LNCaP clone FGC (cell line): ENCODE data around the gene MORF4L2.

Source experiments
- DNase-seq: peaks from one replicate; pipeline ENCODE4 v3.0.0-alpha.2; 2011; ENCODE audit warnings: low read depth
- H3K4me3 ChIP-seq: 2 replicates; pipeline ENCODE4 v1.5.1; 2011; ENCODE audit warnings: mild to moderate bottlenecking, low read depth, low read length, control low read depth
- TF ChIP-seq, protein P1 (sequence below): IDR thresholded peaks from 2 replicates; pipeline ENCODE4 v1.5.1; 2012; ENCODE audit warnings: mild to moderate bottlenecking; ENCODE audit not compliant: control insufficient read depth, insufficient read depth; ENCODE audit errors: extremely low read depth

Gene MORF4L2

DNA sequence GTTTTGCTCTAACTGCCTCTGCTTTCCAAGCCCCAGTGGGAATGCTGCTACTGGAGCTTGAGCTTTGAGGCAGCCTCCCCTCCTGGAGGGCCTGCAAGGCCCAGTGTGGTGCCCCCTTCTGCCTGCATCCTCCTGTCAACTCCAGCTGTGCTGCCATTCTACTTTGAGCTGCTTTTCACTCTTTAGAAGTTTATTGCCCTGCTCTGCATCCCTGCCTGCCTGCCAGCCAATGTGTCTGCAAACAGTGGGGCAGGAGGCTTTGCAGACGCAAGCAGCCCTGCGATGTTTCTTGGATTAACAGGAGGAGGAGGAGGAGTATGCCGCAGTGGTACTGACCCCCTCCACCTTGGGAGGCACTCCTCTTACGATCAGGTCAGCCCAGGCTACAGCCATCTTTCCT is 40.6 kb upstream of the MORF4L2 start:
- TF ChIP-seq, protein P1, sequence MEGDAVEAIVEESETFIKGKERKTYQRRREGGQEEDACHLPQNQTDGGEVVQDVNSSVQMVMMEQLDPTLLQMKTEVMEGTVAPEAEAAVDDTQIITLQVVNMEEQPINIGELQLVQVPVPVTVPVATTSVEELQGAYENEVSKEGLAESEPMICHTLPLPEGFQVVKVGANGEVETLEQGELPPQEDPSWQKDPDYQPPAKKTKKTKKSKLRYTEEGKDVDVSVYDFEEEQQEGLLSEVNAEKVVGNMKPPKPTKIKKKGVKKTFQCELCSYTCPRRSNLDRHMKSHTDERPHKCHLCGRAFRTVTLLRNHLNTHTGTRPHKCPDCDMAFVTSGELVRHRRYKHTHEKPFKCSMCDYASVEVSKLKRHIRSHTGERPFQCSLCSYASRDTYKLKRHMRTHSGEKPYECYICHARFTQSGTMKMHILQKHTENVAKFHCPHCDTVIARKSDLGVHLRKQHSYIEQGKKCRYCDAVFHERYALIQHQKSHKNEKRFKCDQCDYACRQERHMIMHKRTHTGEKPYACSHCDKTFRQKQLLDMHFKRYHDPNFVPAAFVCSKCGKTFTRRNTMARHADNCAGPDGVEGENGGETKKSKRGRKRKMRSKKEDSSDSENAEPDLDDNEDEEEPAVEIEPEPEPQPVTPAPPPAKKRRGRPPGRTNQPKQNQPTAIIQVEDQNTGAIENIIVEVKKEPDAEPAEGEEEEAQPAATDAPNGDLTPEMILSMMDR = no peak
- DNase-seq = no peak
- no peak overlapping the region for H3K4me3 ChIP-seq

DNA sequence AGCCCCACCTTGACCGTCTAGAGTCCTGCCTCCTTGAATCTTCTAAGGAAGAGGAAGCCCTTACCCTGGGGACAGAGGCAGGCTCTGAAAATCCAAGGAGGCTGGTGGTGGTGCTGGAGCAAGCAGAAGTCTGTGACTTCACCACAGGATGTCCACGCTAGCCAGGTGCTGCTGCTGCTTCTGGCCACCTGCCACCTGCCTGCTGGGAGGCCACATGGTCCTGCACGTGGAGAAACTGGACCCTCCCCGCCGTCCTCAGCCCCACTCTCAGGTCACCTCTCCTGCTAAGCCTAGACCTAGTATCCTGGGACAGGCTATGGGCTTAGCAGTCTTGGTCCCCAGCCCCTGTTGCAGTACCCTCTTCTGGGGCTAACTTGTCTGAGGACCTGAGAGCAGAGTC is 40.0 kb upstream of the MORF4L2 start:
- TF ChIP-seq, protein P1 = no peak
- H3K4me3 ChIP-seq = no peak overlapping the region
- DNase-seq = no peak

- H3K4me3 ChIP-seq = no peak overlapping the region
- TF ChIP-seq, protein P1 = no peak
- no peak for DNase-seq
Observed at GRCh38 chrX:103722505-103722904, 36.0 kb upstream of the MORF4L2 start.

- no peak for DNase-seq
- TF ChIP-seq, protein P1 = no peak
- no peak overlapping the region for H3K4me3 ChIP-seq
Observed at GRCh38 chrX:103718120-103718519, 31.6 kb upstream of the MORF4L2 start.

GRCh38 chrX:103716962-103717361 is 30.5 kb upstream of the MORF4L2 start:
- TF ChIP-seq, protein P1 = no peak
- no peak for DNase-seq
- H3K4me3 ChIP-seq = no peak overlapping the region

GRCh38 chrX:103710609-103711008 is 24.1 kb upstream of the MORF4L2 start, which contains the start of gene TMEM31:
TSS of gene TMEM31 (plus strand) at chrX:103710909. CDS start at chrX:103712259, 1,350 bp downstream.
- no peak within 1 kb of the TSS for H3K4me3 ChIP-seq
- TF ChIP-seq, protein P1 = no peak
- no peak for DNase-seq

DNA sequence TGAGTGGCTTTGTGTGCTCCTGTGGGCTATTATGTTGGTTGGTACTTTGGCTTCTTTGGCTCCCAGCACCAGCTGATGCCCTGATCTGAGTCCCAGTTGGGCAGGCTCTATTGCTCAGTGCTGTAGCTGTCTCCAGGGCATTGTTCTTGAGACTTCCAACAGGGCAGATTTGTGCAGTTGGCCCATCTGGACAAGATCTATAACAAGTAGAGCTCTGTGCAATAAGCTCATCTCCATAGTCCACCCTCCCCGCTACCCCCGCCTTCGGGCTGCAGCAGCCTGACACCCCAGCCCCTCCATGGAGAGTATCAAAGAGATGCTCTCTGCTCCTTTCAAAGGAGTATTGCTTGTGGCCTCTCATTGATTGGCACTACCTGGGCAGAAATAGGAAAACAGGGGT is 18.4 kb upstream of the MORF4L2 start:
- no peak for DNase-seq
- H3K4me3 ChIP-seq = no peak overlapping the region
- TF ChIP-seq, protein P1 = no peak
